Uterus (tissue), 4 donors: ENCODE data around the gene RBFOX1. TPM values are rescaled to one million over a fixed set of nuclear protein-coding genes. Genes with fewer than 3 reads are reported as not detected.

Experiments used
- DNase-seq, 2 donors: peaks; one replicate each; pipeline ENCODE4 v3.0.0-alpha.2; 2019 to 2020
- H3K27ac ChIP-seq, 2 donors: fragments of 200-600 bp; sonication (generic); 1 replicate in 1 of 2; 2 replicates in 1 of 2; pipeline ENCODE4 v1.5.1; 2016 to 2018
- H3K27me3 ChIP-seq, 2 donors: fragments of 200-600 bp; sonication (generic); one replicate each; pipeline ENCODE4 v1.5.1; 2018 to 2019; ENCODE audit warnings: control low read depth in 1 of 2
- H3K36me3 ChIP-seq, 2 donors: fragments of 200-600 bp; sonication (generic); one replicate each; pipeline ENCODE4 v1.5.1; 2019; ENCODE audit warnings: control low read depth in 1 of 2
- H3K4me1 ChIP-seq, 2 donors: fragments of 200-600 bp; sonication (generic); one replicate each; pipeline ENCODE4 v1.5.1; 2018 to 2019; ENCODE audit warnings: control low read depth in 1 of 2
- H3K4me3 ChIP-seq, 2 donors: fragments of 200-600 bp; sonication (generic); 1 replicate in 1 of 2; 2 replicates in 1 of 2; pipeline ENCODE4 v1.5.1; 2018 to 2019; ENCODE audit warnings: mild to moderate bottlenecking in 1 of 2
- H3K9me3 ChIP-seq, 2 donors: fragments of 200-600 bp; sonication (generic); one replicate each; pipeline ENCODE4 v1.5.1; 2019; ENCODE audit warnings: control low read depth in 1 of 2
- POLR2A ChIP-seq, 2 donors: fragments of 450-650 bp; IDR thresholded peaks; one replicate each; pipeline ENCODE4 v1.6.1; 2016; ENCODE audit warnings: antibody characterized with exemption in 2 of 2, mild to moderate bottlenecking in 1 of 2, moderate library complexity in 1 of 2
- intact Hi-C: fragments of 100-400 bp; cut with DNase I; formaldehyde crosslinking; loops from one replicate; pipeline ENCODE4 v1.15.1; 2023; ENCODE audit warnings: low total_unique reads
- total RNA-seq, 4 donors: library from RNA; depleted of rRNA in 3 of 4; stranded (reverse); fragments of >200 nt in 3 of 4; gene quantifications; one replicate each; pipeline versions ENCODE4 v1.1.0 to v1.2.4, GENCODE V29; 2014 to 2023
- TF ChIP-seq, protein P1 (sequence below), 4 experiments: fragments of 200-600 bp in 2 of 4; fragments of 450-650 bp in 2 of 4; sonication (generic) in 2 of 4; IDR thresholded peaks; one replicate each; pipeline ENCODE4 v1.5.1; 2016 to 2019; ENCODE audit warnings: antibody characterized with exemption in 4 of 4, mild to moderate bottlenecking in 2 of 4, moderate library complexity in 1 of 4
- donor health status: DM: yes; HTN: yes; CAD: no.

RBFOX1 gene
- total RNA-seq, 4 donors from 2014 or later: 0.55 TPM; not detected in 3

DNA sequence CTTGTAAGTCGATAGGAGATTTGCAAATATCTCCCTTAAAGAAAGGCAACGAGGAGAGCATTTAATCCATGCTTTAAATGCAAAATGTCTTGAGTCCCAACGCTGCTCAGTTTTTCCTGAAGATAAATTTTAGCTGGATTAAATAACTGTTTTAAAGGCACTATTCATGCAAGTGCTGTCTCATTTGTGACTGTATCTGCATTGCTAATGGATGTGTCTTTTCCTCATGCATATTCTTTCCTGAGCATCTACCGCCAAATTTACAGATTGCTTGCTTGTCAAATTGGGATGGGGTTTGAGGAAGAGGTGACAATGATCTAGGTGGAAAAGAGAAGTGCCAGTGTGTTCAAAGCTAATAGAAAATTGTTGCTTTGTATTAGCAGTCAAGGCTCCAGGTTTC lies 106.9 kb downstream of the RBFOX1 start:
- Histone ChIP-seq H3K27ac (no peak overlapping the region), H3K36me3 (no peaks in the 10 kb centered on the region), H3K9me3 (no peaks in the 10 kb centered on the region), H3K4me3 (no peak overlapping the region), H3K27me3 (no peaks in the 10 kb centered on the region), H3K4me1 (no peaks in the 10 kb centered on the region)
- TF ChIP-seq POLR2A (IDR thresholded peaks at IDR 0.05): no peak
- TF ChIP-seq, protein P1, sequence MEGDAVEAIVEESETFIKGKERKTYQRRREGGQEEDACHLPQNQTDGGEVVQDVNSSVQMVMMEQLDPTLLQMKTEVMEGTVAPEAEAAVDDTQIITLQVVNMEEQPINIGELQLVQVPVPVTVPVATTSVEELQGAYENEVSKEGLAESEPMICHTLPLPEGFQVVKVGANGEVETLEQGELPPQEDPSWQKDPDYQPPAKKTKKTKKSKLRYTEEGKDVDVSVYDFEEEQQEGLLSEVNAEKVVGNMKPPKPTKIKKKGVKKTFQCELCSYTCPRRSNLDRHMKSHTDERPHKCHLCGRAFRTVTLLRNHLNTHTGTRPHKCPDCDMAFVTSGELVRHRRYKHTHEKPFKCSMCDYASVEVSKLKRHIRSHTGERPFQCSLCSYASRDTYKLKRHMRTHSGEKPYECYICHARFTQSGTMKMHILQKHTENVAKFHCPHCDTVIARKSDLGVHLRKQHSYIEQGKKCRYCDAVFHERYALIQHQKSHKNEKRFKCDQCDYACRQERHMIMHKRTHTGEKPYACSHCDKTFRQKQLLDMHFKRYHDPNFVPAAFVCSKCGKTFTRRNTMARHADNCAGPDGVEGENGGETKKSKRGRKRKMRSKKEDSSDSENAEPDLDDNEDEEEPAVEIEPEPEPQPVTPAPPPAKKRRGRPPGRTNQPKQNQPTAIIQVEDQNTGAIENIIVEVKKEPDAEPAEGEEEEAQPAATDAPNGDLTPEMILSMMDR (IDR thresholded peaks at IDR 0.05): no peak
- intact Hi-C loops: no loop called here
- DNase-seq: no peak

DNA sequence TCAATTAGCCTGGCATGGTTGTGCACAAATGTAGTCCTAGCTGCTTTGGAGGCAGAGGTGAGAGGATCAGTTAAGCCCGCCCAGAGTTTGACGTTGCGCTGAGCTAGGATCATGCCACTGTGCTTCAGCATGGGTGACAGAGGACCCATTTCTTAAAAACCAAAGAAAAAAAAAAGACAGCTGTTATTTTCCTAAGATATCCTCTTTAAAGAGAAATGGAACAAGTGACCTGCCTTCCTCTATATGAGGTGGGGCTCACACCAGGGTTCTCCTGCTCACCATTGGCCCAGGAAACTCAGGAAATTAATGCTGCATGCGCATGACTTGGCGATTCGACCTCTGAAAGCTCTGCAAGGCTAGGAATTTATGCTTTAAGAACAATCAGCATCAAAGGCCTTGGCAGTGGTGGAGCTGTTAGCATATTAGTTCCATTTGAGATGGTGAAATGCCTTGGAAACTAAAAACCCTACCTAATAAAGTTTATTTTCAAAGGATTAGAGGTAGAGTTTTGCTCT lies 108.3 kb downstream of the RBFOX1 start:
- intact Hi-C loops: no loop called here
- H3K36me3 ChIP-seq: no peaks in the 10 kb centered on the region
- H3K27me3 ChIP-seq: no peaks in the 10 kb centered on the region
- TF ChIP-seq, protein P1 (IDR thresholded peaks at IDR 0.05): no peak
- TF ChIP-seq POLR2A (IDR thresholded peaks at IDR 0.05): no peak
- no peaks in the 10 kb centered on the region for H3K4me1 ChIP-seq
- no peak overlapping the region for H3K4me3 ChIP-seq
- DNase-seq: no peak
- H3K9me3 ChIP-seq: no peaks in the 10 kb centered on the region
- no peak overlapping the region for H3K27ac ChIP-seq

DNA sequence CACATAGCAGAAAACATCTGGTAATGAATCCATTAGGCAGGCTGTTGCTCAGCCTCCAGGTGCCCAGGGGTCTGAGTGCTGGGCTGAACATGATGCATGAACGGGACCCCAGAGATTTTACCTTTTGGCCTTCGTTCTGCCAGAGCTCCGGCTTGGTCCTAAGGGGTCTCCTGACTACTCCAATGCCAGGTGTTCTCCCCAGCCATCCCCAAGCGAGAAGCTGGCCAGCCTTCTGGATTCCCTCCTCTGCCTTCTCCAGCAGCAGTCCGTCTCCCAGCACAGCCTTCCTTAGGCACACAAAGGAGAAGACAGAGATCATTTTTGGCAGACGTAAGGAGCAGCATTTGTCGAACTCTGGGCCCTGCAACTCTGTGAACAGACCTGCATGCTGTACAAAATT lies 109.4 kb downstream of the RBFOX1 start:
- intact Hi-C loops: no loop called here
- H3K4me1 ChIP-seq: no peaks in the 10 kb centered on the region
- H3K27ac ChIP-seq: no peak overlapping the region
- no peak for DNase-seq
- H3K27me3 ChIP-seq: no peaks in the 10 kb centered on the region
- H3K9me3 ChIP-seq: no peaks in the 10 kb centered on the region
- TF ChIP-seq POLR2A (IDR thresholded peaks at IDR 0.05): no peak
- TF ChIP-seq, protein P1 (IDR thresholded peaks at IDR 0.05): no peak
- no peak overlapping the region for H3K4me3 ChIP-seq
- no peaks in the 10 kb centered on the region for H3K36me3 ChIP-seq

DNA sequence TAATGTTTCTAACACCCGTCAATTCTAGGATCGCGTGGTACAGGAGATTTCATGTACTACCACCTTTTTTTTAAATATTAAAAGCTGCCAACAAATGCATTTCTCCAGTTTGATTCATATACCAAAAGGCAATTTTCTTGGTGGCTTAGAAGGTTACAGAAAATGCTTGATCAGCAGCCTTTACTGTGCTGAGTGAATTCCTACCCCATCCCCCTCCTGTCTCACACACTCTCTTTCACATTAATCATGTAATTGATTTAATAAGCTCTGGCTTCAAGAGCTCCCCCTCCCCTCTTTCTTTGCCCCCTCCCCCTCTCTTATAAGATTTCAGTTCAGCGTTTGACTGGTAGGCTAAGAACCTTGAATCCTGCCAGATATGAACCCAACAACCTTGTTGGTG lies 110.5 kb downstream of the RBFOX1 start:
- H3K4me3 ChIP-seq: no peak overlapping the region
- H3K27ac ChIP-seq: no peak overlapping the region
- H3K27me3 ChIP-seq: no peaks in the 10 kb centered on the region
- no peaks in the 10 kb centered on the region for H3K9me3 ChIP-seq
- TF ChIP-seq, protein P1 (IDR thresholded peaks at IDR 0.05): no peak
- TF ChIP-seq POLR2A (IDR thresholded peaks at IDR 0.05): no peak
- no peaks in the 10 kb centered on the region for H3K4me1 ChIP-seq
- no peaks in the 10 kb centered on the region for H3K36me3 ChIP-seq
- intact Hi-C loops: no loop called here
- DNase-seq: no peak

DNA sequence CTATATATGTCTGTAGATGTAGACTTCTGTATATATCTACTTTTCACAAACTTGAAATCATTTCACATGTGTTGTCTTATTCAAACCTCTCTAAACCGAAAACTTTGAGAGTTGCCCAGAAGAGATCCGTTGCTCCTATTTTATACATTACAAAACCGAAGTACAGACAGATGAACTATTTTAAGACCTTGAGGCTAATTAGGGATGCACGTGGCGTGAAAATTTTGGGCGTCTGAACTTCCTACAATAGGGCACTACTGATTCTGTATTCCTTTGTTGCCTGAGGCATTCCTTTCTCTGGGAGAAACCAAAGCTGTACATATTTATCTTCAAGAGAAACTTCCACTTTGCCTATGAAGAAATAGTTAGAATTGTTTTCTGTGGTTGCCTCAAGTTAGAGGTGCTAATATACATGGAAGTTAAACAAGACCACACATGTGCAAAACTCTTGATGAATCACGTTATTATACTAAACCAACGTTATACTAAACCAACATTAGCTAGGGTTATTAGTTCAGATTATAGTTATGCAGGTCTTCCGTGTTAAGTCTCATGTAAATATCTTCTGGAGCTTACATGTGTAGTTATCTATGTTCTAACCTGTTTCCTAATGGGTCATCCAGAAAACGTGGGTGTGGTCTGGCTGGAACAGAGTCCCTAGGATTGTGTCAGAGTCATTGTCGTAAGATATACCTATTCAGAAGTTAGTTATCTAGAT lies 111.2 kb downstream of the RBFOX1 start:
- Histone ChIP-seq H3K27ac (no peak overlapping the region), H3K36me3 (no peaks in the 10 kb centered on the region), H3K27me3 (no peaks in the 10 kb centered on the region), H3K4me3 (no peak overlapping the region), H3K4me1 (no peaks in the 10 kb centered on the region), H3K9me3 (no peaks in the 10 kb centered on the region)
- no peak for DNase-seq
- intact Hi-C loops: no loop called here
- TF ChIP-seq, protein P1 (IDR thresholded peaks at IDR 0.05): no peak
- no peak for TF ChIP-seq POLR2A (IDR thresholded peaks at IDR 0.05)
